Suppressor macrophage treated with lipopolysaccharide for 4 hours (primary cell): ENCODE results near the gene QRICH2.
A peak's percentile ranks its signal among the peaks of the same experiment; 100 is the strongest.
"Not testable (repeated sequence)": the region's sequence is repeated elsewhere in the genome, so short reads cannot be mapped to it uniquely, and the experiment has no call there.

Source experiments
- DNase-seq: peaks from one replicate; pipeline ENCODE4 v3.0.0-alpha.2; 2020

Gene QRICH2

DNA sequence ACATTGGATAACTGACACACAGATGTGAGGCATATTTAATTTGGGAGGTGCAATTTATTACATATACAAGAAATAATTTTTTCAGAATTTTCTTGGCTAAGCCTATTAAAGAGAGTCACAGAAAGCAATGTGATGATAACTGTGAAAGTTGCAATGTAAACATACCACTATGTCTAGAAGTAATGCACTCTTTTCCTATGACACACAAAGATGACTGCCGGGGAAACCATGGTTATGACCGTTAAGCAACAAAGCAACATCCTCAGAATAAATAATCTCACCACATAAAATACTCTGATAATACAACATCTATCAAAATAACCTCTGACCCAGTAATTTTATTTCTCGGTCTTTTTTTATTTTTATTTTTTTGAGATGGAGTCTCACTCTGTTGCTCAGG is 10.5 kb upstream of the QRICH2 start:
- no peak for DNase-seq

DNA sequence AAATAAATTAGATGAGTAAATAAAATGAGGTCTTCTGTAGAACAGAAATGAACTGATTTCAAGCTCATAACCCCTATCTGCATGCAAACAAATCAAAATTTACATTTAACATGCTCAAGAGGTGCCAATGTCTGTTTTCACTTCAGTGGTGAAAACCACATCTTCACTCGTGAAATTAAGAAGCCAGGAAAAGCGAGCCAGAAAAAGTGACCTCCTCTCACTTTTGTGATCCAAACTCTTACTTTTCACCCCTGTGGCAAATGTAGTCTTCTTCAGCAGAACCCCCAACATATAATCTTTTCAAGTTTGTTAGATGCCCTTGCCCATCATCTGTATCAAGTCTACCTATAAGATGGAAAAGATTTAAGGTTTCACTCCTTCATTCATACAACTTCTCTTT is 9.5 kb upstream of the QRICH2 start:
- DNase-seq, result no peak

- no peak for DNase-seq
Observed at GRCh38 chr17:76314392-76315227, 6.5 kb upstream of the QRICH2 start.

DNA sequence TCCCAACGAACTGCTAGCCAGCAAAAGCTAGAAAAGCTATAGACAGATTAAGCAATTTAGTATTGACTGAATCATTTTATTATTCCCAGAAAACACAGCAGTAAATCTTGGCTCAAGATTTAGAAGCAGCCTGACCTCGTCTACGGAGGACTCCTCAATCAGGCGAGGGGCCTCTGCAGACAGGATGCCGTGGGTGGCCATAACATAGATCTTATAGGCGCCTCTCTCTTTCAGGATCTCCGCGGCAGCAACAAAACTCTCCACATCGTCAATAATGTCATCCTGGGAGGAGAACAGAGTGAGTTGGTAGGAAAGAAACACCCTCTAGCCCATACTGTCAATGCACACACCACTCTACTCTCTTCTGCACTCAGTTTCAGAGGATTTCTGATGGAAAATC is 4.7 kb upstream of the QRICH2 start:
- DNase-seq, result no peak

- no peak for DNase-seq
Observed at GRCh38 chr17:76309461-76309860, 1.4 kb upstream of the QRICH2 start.

DNA sequence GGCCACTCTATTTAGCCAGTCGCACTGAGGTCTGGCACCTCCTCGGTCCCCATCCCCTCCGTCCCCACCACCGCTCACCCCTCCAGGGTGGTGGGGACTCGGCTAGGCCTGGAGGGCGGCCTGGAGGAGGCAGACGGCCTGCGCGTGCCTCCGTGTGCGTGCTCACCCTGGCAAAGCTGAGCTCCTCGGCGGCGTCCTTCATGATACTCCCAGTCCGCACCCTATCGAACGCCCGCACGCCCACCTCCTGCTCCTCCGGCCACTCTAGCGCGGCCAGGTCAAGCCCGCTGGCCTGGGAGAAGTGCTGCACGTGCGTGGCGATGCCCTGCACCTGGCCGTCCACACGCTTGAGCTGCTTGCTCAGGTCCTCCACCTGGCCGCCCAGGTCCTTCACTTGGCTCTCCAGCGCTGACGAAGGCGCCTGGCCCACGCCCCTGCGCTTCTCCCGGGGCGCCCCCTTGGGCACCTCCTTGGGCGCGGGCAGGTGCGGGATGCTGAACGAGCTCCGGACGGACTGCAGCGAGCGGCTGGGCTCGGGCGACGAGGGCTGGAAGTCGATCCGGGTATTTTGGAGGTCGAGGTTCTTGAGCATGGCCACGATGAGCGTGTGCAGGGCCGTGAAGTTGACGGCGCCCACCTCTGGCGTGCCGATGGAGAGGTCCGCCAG is 644 bp downstream of the QRICH2 start:
- no peak for DNase-seq

DNA sequence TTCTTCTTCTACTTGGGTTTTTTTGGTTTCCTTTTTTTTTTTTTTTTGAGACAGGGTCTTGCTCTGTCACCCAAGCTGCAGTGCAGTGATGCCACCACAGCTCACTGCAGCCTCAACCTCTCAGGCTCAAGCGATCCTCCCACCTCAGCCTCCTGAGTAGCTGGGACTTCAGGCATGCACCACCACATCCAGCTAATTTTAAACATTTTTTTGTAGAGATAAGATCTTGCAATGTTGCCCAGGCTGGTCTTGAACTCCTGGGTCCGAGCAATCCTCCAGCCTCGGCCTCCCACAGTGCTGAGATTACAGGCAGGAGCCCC is 3.0 kb downstream of the QRICH2 start:
- DNase-seq, result not testable (repeated sequence)

GRCh38 chr17:76304226-76305134 is 3.6 kb downstream of the QRICH2 start:
- DNase-seq, result no peak

GRCh38 chr17:76297436-76297835 is 10.6 kb downstream of the QRICH2 start:
- DNase-seq, result no peak

DNA sequence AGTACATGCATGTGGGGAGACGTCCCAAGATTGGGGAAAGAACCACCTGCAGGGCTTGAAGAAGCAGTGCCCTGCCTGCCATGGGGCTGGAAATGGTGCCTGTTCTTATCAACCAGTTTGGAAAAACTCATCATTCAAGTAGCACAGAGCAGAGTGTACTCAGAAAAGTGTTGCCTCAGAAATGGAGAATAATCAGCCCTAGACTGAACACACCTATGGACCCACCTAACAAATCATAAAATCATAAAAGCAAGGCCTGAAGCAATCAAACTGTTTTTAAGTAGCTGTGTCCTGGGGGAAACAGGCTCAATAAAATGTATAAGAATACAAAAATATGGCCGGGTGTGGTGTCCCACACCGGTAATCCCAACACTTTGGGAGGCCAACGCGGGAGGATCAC is 11.2 kb downstream of the QRICH2 start:
- no peak for DNase-seq

DNA sequence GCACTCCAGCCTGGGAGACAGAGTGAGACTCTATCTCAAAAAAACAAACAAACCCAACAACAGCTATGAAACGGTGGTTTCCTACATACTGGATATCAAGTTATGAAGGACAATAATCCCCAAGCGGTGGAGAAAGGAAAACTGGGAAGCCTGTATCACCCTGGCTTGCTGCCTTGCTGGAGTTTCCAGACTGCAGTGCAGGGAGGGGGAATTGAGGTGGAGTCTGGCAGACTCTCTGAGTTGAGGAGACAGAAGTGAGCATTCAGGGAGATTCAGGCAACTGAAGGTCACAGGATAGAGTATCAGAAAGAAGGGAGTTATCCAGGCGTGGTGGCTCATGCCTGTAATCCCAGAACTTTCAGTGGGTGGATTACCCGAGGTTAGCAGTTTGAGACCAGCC is 11.9 kb downstream of the QRICH2 start:
- no peak for DNase-seq

- DNase-seq, result no peak
Observed at GRCh38 chr17:76293106-76293505, 15.0 kb downstream of the QRICH2 start.

DNA sequence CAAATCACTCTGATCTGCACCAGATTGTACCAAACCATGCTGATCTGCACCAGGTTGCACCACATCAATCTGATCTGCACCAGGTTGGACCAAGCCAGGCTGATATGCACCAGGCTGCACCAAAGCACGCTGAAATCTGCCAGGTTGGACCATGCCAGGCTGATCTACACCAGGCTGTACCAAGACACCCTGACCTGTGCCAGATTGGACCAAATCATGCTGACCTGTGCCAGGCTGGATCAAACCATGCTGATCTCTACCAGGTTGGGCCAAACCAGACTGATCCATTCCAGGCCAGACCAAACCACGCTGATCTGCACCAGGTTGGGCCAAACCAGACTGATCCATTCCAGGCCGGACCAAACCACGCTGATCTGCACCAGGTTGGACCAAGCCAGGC is 15.5 kb downstream of the QRICH2 start:
- DNase-seq, result no peak

DNA sequence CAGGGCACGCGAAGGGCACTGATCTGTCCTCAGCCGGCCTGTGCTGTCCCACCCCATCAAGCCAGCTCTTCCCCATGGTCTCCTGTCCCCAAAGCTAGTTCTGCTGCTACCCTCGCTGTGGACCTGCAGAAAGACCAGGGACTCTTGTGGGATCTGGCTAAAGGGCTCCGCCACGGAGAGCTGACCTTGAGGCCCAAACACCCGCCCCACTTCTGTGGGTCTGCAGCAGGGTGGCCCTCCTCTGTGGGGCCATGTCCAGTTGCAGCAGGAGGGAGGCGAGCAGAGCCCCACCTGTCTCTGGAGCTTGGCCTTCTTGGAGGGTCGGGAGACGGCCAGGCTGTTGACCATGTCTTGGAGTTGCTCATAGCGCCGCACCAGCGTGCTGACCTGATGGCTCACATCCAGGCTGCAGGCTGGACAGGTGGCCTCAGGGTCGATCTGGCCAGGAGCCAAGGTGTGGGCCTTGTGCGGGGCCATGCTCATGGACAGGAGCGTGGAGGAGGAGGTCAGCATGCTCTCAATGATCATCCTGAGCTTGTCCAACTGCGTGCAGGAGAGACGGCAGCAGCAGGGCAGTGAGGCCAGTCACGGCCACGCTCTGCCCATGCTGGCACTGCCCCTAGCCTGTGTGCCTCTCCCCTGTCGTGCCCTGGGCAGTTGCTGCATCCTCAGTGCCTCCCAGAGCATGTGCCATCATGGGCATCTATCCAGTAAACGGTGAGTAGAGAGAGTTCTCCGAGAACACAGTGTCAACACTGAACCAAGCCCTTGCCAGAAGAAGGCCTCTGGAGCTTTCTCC is 26.3 kb downstream of the QRICH2 start:
- DNase-seq, result no peak

GRCh38 chr17:76280650-76281049 is 27.4 kb downstream of the QRICH2 start:
- DNase-seq, result no peak

GRCh38 chr17:76279742-76280287 is 28.3 kb downstream of the QRICH2 start:
- no peak for DNase-seq

GRCh38 chr17:76278952-76279741 is 28.9 kb downstream of the QRICH2 start:
- DNase-seq, result peak; percentile 92

DNA sequence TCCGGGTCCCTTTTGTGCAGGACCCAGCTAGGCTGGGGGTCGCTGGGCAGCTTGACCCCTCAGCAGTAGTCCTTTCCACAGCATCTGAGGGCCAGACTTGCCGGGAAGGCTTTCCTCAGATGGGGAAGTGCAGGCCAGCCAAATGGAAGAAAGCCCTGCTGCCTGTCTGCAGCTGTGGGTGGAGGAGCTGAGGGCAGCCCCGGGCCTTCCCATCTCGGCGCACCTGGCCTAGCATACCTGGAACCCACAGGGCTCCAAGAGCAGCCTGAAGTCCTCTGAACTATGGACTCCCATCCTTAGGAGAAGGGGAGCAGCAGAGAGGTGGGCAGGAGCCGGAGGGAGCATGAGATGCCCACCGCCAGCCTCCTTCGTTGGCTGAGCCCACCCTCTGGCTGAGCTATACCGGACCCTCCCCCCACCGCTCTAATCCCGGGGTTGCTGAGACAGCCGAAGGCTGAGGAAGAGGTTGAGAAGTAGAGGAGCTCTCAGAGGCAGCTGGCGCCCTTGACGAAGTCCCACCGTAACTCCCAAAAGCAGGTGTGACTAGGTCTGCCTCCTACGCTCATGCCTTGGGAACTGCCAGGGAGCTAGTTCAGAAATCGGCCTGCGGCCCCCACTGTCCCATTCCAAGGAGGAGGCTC is 29.7 kb downstream of the QRICH2 start:
- DNase-seq, result no peak

DNA sequence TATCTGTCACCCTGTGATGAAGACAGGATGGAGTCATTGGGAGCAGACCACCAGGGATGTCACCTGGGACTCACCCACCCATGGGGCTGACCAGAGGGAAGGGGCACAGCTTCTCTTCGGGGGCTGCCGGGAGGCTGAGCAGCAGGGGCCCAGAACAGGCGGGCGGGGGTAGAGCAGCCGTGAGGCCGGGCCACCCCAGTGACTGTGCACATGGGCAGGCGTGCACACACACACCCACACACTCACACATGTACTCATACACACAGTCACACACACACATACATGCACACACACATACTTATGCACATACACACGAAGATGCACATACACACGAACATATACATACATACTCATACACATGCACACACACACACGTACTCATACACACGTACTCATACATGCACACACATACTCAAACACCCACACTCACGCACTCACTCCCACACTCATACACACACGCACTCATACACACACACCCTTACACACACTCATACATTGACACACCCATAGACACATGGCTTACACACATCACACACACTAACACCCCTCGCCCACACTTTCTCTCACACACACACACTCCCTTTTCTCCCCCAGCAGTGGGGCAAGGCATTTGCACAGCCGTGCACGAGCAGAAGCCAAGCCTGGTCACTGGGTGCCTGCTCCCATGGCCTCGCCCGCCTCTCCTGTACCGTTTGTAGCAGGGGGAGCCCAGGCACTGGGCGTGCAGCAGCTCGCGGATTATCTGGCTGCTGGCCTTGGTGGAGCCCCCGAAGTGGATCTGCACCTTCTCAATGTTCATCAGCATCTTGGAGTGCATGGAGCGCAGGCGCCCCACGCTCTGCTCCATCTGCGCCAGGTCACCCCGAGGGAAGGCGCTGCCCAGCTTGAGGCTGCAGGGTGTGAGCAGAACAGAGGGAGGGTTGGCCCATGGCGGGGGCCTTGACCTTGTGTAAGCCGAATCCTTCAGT is 30.5 kb downstream of the QRICH2 start:
- no peak for DNase-seq
